Neural progenitor cell (in vitro differentiated cells): ENCODE results near the gene TMPRSS9. TPM values are rescaled to one million over a fixed set of nuclear protein-coding genes. Genes with fewer than 3 reads are reported as not detected.

Source experiments
- DNase-seq: peaks from one replicate; pipeline ENCODE4 v3.0.0-alpha.2; 2016; ENCODE audit warnings: low spot score
- H2AFZ ChIP-seq: fragments of 200-600 bp; sonication (generic); replicated peaks from 2 replicates; pipeline ENCODE4 v1.6.1; 2016; ENCODE audit warnings: antibody characterized with exemption
- H3F3A ChIP-seq: fragments of 200-600 bp; sonication (generic); 2 replicates; pipeline ENCODE4 v1.6.1; 2016; ENCODE audit warnings: antibody characterized with exemption, low read depth
- H3K27ac ChIP-seq: fragments of 200-600 bp; sonication (generic); 2 replicates; pipeline ENCODE4 v1.5.1; 2016; ENCODE audit warnings: mild to moderate bottlenecking
- H3K27me3 ChIP-seq: fragments of 200-600 bp; sonication (generic); 2 replicates; pipeline ENCODE4 v1.6.1; 2016; ENCODE audit warnings: mild to moderate bottlenecking, moderate library complexity
- H3K36me3 ChIP-seq: fragments of 200-600 bp; sonication (generic); 2 replicates; pipeline ENCODE4 v1.5.1; 2016
- H3K4me1 ChIP-seq: fragments of 200-600 bp; sonication (generic); 2 replicates; pipeline ENCODE4 v1.6.1; 2016; ENCODE audit warnings: mixed run types
- H3K4me2 ChIP-seq: fragments of 200-600 bp; sonication (generic); 2 replicates; pipeline ENCODE4 v1.6.1; 2016
- H3K4me3 ChIP-seq: fragments of 200-600 bp; sonication (generic); 2 replicates; pipeline ENCODE4 v1.5.1; 2016
- H3K79me2 ChIP-seq: fragments of 200-600 bp; sonication (generic); 2 replicates; pipeline ENCODE4 v1.6.1; 2016; ENCODE audit warnings: low read depth
- H3K9ac ChIP-seq: fragments of 200-600 bp; sonication (generic); 2 replicates; pipeline ENCODE4 v1.6.1; 2016
- H3K9me3 ChIP-seq: fragments of 200-600 bp; sonication (generic); 2 replicates; pipeline ENCODE4 v1.5.1; 2016; ENCODE audit warnings: low read depth
- H4K20me1 ChIP-seq: fragments of 200-600 bp; sonication (generic); 2 replicates; pipeline ENCODE4 v1.6.1; 2016; ENCODE audit warnings: low read depth
- H3K27ac Mint-ChIP-seq: 3 replicates; pipeline ENCODE4 v1.8.0; 2021; ENCODE audit warnings: mixed read lengths
- H3K27me3 Mint-ChIP-seq: 2 replicates; pipeline ENCODE4 v1.8.0; 2022; ENCODE audit warnings: low read depth, mild to moderate bottlenecking, inconsistent platforms, moderate library complexity, mixed read lengths; ENCODE audit not compliant: insufficient read depth
- H3K36me3 Mint-ChIP-seq: 3 replicates; pipeline ENCODE4 v1.8.0; 2021; ENCODE audit warnings: mixed read lengths
- H3K4me1 Mint-ChIP-seq: 3 replicates; pipeline ENCODE4 v1.8.0; 2021; ENCODE audit warnings: mixed read lengths
- H3K4me3 Mint-ChIP-seq: 3 replicates; pipeline ENCODE4 v1.8.0; 2021; ENCODE audit warnings: mild to moderate bottlenecking, moderate library complexity, mixed read lengths
- H3K9me3 Mint-ChIP-seq: 3 replicates; pipeline ENCODE4 v1.8.0; 2020; ENCODE audit warnings: mixed read lengths
- EZH2 ChIP-seq: fragments of 200-600 bp; sonication (generic); IDR thresholded peaks from 2 replicates; pipeline ENCODE4 v1.6.1; 2017; ENCODE audit warnings: antibody characterized with exemption, mild to moderate bottlenecking, moderate library complexity
- EZH2phosphoT487 ChIP-seq: fragments of 200-600 bp; sonication (generic); IDR thresholded peaks from 2 replicates; pipeline ENCODE4 v1.6.1; 2017; ENCODE audit warnings: antibody characterized with exemption
- total RNA-seq: library from RNA; depleted of rRNA; stranded (reverse); fragments of >200 nt; gene quantifications from 2 replicates; pipeline ENCODE4 v1.2.3, GENCODE V29; 2015; ENCODE audit warnings: low replicate concordance
- TF ChIP-seq, protein P1 (sequence below): fragments of 200-600 bp; sonication (generic); IDR thresholded peaks from 2 replicates; pipeline ENCODE4 v1.5.1; 2017; ENCODE audit warnings: antibody characterized with exemption, mild to moderate bottlenecking

Gene TMPRSS9
- total RNA-seq, 1 donor from 2014 or later = not detected

DNA sequence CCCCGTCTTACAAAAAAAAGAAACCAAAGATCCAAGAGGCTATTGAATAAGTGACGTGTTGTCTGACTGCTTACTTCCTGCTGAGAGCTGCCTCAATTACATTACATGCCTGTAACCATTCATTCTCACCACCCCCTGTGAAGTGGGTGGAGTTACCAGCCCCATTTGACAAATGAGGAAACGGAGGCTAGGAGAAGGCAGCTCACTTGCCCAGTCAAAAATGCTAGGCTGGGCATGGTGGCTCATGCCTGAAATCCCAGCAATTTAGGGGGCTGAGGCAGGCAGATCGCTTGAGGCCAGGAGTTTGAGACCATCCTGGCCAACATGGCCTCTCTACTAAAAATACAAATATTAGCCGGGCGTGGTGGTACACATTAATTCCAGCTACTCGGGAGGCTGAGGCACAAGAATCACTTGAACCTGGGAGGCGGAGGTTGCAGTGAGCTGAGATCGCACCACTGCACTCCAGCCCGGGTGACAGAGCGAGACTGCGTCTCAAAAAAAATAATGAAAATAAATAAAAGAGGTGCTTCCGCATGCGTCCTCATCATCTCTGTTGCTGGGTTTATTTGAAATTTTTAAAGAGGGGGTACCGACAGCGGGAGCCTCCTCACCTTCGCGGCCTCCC lies 32.2 kb upstream of the TMPRSS9 start:
- Histone ChIP-seq H3K79me2 (peaks cover 64% of the 10 kb centered on the region), H3K27ac (peak overlapping the region; percentile 63)

DNA sequence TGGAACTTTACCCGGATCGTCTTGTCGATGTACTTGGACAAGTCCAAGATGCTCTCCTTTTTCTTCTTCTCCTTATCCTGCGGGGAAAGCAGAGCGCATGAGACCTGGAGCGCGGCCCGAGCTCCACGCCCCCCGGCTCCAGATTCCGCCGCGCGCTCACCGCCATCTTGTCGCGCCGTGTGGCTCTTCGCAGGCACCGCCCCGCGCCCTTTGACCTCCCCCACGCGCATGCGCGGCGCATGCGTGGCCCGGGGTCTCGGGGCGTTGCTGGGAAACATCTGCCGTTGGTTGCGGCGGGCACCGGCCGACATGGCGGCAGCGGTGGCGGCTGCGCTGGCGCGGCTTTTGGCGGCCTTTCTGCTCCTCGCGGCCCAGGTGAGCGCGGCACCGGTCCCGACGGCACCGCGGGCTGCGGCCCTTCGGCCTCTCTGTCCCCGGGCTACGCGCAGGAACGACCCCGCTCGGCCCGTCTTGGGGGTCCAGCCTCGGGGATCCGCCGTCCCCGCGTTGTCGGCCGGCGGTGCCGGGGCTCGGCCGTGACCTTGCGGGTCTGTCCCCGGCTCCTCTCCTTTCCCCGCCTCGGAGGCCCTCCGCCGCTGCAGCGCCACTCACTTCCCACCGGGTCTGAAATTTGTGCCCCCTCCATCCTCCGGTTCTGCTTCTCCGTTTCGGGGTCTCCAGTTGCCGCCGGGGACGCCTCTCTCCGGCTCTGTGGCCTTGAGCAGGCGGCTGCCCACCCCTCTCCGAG lies 31.5 kb upstream of the TMPRSS9 start, which contains the start of the genes LSM7 and SPPL2B:
LSM7 (minus strand) TSS at position 186 of the 748 bp plus-strand sequence; CDS start at position 166, 20 bp downstream.
SPPL2B (plus strand) TSS at position 284 of the 748 bp plus-strand sequence; CDS start at position 310, 26 bp downstream.
- Histone ChIP-seq H3K9me3 (no peaks in the 10 kb centered on the region), H3K4me2 (peak within 1 kb of the TSS; percentile 99), H3K27ac (peak within 1 kb of the TSS; percentile 63), H3K27me3 (no peaks in the 10 kb centered on the region), H3F3A (peaks cover 49% of the 10 kb centered on the region), H3K79me2 (peaks cover 70% of the 10 kb centered on the region), H3K4me3 (peak within 1 kb of the TSS; percentile 76), H2AFZ (no peak within 1 kb of the TSS), H3K9ac (peak within 1 kb of the TSS; percentile 74), H3K36me3 (no peaks in the 10 kb centered on the region), H4K20me1 (peaks cover 61% of the 10 kb centered on the region), H3K4me1 (peaks cover 29% of the 10 kb centered on the region)
- Mint-ChIP-seq H3K27me3 (peaks cover 10% of the 10 kb centered on the region), H3K9me3 (no peaks in the 10 kb centered on the region), H3K27ac (peak within 1 kb of the TSS; percentile 96), H3K4me3 (peak within 1 kb of the TSS; percentile 94), H3K36me3 (peaks cover 3% of the 10 kb centered on the region), H3K4me1 (peaks cover 58% of the 10 kb centered on the region)
- TF ChIP-seq, protein P1, sequence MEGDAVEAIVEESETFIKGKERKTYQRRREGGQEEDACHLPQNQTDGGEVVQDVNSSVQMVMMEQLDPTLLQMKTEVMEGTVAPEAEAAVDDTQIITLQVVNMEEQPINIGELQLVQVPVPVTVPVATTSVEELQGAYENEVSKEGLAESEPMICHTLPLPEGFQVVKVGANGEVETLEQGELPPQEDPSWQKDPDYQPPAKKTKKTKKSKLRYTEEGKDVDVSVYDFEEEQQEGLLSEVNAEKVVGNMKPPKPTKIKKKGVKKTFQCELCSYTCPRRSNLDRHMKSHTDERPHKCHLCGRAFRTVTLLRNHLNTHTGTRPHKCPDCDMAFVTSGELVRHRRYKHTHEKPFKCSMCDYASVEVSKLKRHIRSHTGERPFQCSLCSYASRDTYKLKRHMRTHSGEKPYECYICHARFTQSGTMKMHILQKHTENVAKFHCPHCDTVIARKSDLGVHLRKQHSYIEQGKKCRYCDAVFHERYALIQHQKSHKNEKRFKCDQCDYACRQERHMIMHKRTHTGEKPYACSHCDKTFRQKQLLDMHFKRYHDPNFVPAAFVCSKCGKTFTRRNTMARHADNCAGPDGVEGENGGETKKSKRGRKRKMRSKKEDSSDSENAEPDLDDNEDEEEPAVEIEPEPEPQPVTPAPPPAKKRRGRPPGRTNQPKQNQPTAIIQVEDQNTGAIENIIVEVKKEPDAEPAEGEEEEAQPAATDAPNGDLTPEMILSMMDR = no peak
- no peak for TF ChIP-seq EZH2phosphoT487
- no peak for TF ChIP-seq EZH2
- DNase-seq = peak; percentile 95

More for the DNA sequence above, 32.2 kb upstream of the TMPRSS9 start:
- Mint-ChIP-seq H3K36me3 (peaks cover 3% of the 10 kb centered on the region), H3K27me3 (peaks cover 10% of the 10 kb centered on the region), H3K4me1 (peaks cover 58% of the 10 kb centered on the region), H3K4me3 (peak overlapping the region; percentile 94), H3K9me3 (no peaks in the 10 kb centered on the region), H3K27ac (peak overlapping the region; percentile 96)
- no peaks in the 10 kb centered on the region for H3K9me3 ChIP-seq
- H2AFZ ChIP-seq = no peak overlapping the region
- peak overlapping the region; percentile 76 for H3K4me3 ChIP-seq
- peaks cover 45% of the 10 kb centered on the region for H3F3A ChIP-seq
- H3K4me2 ChIP-seq = peak overlapping the region; percentile 99
- peaks cover 55% of the 10 kb centered on the region for H4K20me1 ChIP-seq
- peak; percentile 80 for DNase-seq
- no peaks in the 10 kb centered on the region for H3K36me3 ChIP-seq
- peak overlapping the region; percentile 74 for H3K9ac ChIP-seq
- H3K4me1 ChIP-seq = peaks cover 29% of the 10 kb centered on the region
- H3K27me3 ChIP-seq = no peaks in the 10 kb centered on the region
- TF ChIP-seq, protein P1 = no peak
- TF ChIP-seq EZH2 = no peak
- TF ChIP-seq EZH2phosphoT487 = no peak

DNA sequence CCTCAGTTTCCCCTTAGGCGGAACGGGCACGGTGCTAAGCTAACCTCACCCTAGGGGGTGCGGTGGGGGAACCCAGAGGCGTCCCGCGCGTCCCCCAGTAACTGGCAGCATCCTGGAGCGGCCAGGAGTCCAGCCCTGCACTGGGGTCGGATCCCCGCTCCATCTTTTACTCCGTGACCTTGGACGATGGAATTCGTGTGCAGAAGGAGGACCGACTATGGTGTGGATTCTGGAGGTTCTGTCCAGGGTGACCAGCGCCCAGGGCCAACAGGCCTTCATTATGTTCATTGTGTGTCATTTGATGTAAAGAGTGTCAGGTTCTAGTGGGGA lies 31.0 kb upstream of the TMPRSS9 start:
- Histone ChIP-seq H2AFZ (no peak overlapping the region), H3K4me1 (peaks cover 29% of the 10 kb centered on the region), H3F3A (peaks cover 52% of the 10 kb centered on the region), H3K27ac (no peak overlapping the region), H3K79me2 (peaks cover 75% of the 10 kb centered on the region), H3K4me3 (peak overlapping the region; percentile 76), H3K4me2 (peak overlapping the region; percentile 99), H4K20me1 (peaks cover 66% of the 10 kb centered on the region), H3K9me3 (no peaks in the 10 kb centered on the region), H3K36me3 (no peaks in the 10 kb centered on the region), H3K27me3 (no peaks in the 10 kb centered on the region), H3K9ac (peak overlapping the region; percentile 70)
- Mint-ChIP-seq H3K9me3 (no peaks in the 10 kb centered on the region), H3K27ac (peak overlapping the region; percentile 83), H3K4me3 (peak overlapping the region; percentile 94), H3K27me3 (peaks cover 10% of the 10 kb centered on the region), H3K36me3 (peaks cover 3% of the 10 kb centered on the region), H3K4me1 (peaks cover 60% of the 10 kb centered on the region)
- TF ChIP-seq, protein P1 = no peak
- TF ChIP-seq EZH2 (no peak), EZH2phosphoT487 (no peak)
- no peak for DNase-seq
